Skin epidermis (tissue), 12 donors: Measurements from ENCODE around the gene LRRC74A.

Experiments
- H3K27ac ChIP-seq, 21 experiments: fragments of 200-600 bp; sonication (generic) in 11 of 21; one replicate each; pipeline ENCODE4 v1.5.0; 2020; ENCODE audit warnings: mild to moderate bottlenecking in 3 of 21, inconsistent platforms in 2 of 21, moderate library complexity in 2 of 21
- H3K4me3 ChIP-seq, 7 experiments: fragments of 200-600 bp; sonication (generic) in 2 of 7; one replicate each; pipeline ENCODE4 v1.5.0; 2020; ENCODE audit warnings: inconsistent platforms in 2 of 7, mild to moderate bottlenecking in 2 of 7, moderate library complexity in 1 of 7

LRRC74A gene

GRCh38 chr14:76836029-76836630 lies 9.9 kb downstream of the LRRC74A start:
- no peak overlapping the region for H3K4me3 ChIP-seq
- no peak overlapping the region for H3K27ac ChIP-seq

GRCh38 chr14:76837524-76837923 lies 11.3 kb downstream of the LRRC74A start:
- no peak overlapping the region for H3K27ac ChIP-seq
- H3K4me3 ChIP-seq: no peak overlapping the region

DNA sequence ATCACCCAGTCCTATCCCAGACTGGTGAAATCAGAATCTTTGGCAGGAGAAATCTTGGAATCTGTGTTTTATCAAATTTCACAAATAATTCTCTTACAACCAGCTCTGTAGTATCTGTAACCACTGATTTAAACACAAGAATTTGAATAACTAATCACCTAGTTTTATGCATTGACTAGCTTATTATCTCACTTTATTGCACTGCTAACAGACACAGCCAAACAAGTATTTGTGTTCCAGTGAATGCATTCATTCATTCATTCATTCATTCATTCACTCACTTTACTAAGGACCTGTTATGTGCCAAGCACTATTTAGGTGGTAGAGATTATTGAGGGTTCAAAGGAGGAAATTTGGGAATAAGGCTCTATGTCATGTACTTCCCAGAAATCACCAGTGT lies 16.2 kb downstream of the LRRC74A start:
- H3K27ac ChIP-seq: no peak overlapping the region
- no peak overlapping the region for H3K4me3 ChIP-seq

DNA sequence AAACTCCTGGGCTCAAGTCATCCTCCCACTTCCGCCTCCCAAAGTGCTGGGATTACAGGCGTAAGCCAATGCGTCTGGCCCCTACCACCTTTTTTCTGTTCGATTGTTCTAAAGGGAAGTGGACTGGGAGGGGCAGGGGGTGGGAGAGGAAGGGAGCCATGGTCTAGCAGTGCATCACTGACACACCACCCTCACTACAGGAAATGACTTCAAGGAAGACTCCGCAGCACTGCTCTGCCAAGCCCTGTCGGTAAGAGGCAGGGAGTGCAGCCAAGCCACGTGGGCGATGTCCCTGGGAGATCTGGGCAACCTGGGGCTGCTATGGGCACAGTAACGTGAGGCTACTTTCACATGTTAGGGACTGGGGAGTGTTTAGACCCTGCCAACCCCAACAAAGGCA lies 18.0 kb downstream of the LRRC74A start:
- peak overlapping the region in 4 of 21 experiments; percentile 11 to 63 (median 32) for H3K27ac ChIP-seq
- H3K4me3 ChIP-seq: no peak overlapping the region

- H3K4me3 ChIP-seq: no peak overlapping the region
- no peak overlapping the region for H3K27ac ChIP-seq
These were observed 20.3 kb downstream of the LRRC74A start for GRCh38 chr14:76846331-76847047.

DNA sequence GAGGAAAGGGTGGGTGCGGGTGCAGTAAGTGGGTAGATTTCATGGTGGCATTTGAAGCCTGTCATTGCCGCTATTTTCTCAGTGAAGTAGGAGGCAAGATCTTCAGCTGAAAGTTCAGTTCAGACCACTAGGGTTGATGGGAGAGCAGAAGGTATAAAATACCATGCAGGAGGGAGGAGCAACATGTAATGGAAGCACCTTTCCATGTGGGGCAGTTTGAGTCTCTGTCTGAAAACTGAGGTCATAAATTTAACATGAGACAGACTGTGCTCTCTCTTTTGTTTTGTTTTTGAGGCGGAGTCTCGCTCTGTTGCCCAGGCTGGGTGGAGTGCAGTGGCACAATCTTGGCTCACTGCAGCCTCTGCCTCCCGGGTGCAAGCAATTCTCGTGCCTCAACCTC lies 22.7 kb downstream of the LRRC74A start:
- no peak overlapping the region for H3K27ac ChIP-seq
- H3K4me3 ChIP-seq: no peak overlapping the region

DNA sequence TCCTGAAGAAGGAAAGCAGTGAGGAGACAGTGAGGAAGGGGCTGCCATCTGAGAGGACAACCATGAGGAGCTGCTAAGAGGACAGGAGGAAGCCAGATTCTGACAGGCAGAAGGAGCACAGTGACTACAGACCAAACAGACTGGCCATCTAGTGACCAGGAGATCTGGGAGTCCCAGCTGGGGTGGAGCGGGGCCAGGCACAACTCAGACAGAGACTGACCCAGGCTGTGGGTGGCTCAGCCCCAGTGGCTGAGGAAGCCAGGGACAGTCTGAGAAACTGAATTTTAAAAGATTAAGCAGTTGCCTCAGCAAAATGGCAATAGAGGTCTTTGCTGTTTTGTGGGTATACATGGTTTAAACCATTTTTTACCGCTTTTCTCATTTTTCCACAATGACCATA lies 28.9 kb downstream of the LRRC74A start:
- no peak overlapping the region for H3K4me3 ChIP-seq
- H3K27ac ChIP-seq: no peak overlapping the region

GRCh38 chr14:76856769-76857168 lies 30.6 kb downstream of the LRRC74A start:
- Histone ChIP-seq H3K27ac (no peak overlapping the region), H3K4me3 (no peak overlapping the region)

DNA sequence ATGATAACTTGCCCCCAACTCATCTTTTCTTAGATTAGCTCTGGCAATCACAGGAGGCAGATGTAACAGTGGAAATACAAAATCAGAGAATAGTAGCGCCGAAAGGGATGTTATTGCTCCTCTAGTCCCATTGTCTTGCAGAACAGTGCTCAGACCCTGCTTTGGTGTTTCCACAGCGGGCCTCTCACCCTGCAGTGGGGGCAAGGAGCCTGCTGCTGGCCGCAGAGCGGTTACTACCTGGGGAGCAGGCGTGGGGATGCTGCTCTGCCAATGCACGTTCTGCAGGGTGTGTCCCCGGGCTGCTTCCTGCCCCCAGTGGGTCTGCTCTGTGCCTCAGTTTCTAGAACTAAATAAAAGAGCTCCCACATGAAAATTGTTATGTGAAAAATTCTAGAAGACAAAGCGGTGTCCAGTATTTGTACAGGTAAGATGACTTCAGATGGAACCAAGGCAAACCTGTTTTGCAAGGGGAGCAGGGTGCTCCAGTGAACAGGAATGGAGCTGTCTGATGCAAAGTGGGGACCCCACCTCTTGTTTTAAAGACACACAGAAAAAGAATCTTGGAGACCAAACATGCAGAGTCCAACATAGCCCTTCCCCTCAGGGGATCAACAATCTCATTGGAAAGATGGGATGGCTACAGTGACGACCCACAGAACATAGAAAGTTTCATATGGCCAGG lies 35.5 kb downstream of the LRRC74A start:
- H3K27ac ChIP-seq: no peak overlapping the region
- H3K4me3 ChIP-seq: no peak overlapping the region

DNA sequence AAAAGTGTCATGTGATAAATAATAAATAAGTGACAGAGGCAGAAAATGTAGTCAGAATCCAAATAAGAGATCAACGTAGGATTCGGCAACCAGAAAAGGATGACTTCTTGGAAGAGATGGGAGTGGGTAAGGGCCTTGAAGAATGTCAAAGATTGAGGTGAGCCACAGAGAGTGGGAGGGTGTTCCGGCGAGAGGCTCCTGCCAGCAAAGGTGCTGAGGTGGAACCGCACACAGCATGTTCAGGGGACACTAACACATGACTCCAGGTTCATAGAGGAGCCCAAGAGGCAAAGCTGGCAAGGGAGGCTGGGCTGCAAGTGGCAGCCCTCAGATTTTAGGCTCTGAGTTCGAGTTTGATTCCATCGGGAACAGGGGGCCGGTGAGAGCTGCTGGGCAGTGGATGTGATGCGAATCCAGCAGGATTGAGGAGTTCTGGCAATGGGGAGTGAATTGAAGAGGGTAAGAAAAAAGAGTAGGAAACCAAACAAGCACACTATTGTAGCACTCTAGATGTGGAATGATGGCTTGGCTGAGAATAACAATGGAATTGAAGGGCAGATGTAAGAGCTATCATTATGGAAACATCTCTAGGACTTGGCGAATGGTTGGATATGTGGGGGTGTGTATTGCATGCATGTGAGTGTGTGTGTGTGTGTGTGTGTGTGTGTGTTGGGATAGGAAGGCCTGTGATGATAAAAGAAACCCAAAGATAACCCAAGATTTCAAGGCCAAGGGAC lies 36.5 kb downstream of the LRRC74A start:
- no peak overlapping the region for H3K27ac ChIP-seq
- H3K4me3 ChIP-seq: no peak overlapping the region

- peak overlapping the region in 8 of 21 experiments; percentile 18 to 74 (median 50) for H3K27ac ChIP-seq
- H3K4me3 ChIP-seq: no peak overlapping the region
These were observed 37.7 kb downstream of the LRRC74A start for GRCh38 chr14:76863724-76864407.

DNA sequence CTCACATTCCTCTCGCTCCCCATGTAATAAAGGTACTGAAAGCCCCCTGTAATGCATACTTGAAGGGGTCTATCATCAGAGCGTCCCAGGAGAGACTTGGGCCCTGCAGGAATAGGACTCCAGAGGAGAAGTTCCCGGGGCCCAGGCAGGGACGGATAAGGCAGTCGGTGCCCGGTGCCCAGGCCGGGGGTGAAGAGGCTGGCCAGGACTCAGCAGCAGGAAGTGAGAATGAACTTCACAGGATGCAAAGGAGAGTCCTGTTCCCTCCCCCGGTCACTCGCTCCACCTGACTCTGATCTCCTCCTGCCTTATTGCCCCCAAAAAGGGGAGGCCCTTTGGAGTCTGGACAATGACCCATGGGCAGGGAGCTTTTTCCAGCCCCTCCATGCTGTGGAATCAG lies 40.2 kb downstream of the LRRC74A start:
- peak overlapping the region in 1 of 21 experiments; percentile 2 for H3K27ac ChIP-seq
- no peak overlapping the region for H3K4me3 ChIP-seq

GRCh38 chr14:76867516-76868453 lies 41.6 kb downstream of the LRRC74A start:
- Histone ChIP-seq H3K27ac (no peak overlapping the region), H3K4me3 (no peak overlapping the region)

DNA sequence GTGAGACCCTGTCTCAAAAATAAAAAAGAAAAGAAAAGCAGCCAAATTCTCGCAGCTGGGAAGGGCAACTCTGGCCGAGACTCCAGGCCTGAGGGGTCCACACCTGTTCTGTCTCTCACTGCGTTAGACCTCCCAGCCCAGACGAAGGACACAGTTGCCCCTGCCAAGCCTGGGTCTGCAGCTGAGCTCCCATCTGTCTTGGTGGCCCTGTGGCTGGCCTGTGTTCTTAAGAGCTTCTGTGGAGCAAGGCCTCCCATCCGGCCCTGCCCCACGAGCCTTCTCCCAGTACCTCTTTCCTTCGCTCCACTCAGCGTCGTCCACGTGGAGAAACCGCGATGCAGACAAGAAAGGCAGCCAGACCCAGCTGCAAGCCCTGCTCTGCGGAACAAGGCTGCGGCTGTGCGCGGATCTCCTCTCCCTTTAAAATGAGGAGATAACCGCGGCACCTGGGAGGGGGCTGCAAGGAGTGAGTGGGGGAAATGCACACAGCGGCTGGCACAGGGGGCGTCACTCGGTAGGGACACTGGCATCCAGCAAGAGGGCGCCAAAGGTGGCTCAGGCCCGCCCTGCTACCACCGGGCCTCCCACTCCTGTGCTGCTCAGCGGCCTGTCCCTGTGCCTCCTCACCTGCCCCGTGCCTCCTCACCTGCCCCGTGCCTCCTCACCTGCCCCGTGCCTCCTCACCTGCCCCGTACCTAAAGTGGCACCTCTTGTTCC lies 42.4 kb downstream of the LRRC74A start:
- Histone ChIP-seq H3K4me3 (no peak overlapping the region), H3K27ac (no peak overlapping the region)

DNA sequence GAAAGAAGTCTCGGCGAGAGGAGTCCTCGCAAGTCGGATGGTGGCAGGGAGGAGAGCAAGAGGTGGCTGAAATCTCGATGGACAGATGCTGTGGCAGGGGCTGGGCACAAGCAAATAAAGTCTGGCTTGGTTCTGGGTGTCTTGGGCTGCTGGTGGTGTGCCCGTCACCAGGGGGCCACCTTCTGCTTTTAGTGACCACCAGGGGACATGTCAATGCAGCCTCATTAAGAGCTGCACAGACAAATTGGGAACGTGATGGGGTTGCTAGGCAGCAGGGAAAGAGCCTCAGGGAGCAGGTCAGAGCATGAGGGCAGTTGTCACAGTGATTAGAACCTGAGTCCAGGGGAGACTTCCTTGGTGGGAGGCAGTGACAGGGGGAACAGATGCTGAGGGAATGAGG lies 44.0 kb downstream of the LRRC74A start:
- Histone ChIP-seq H3K27ac (no peak overlapping the region), H3K4me3 (no peak overlapping the region)

GRCh38 chr14:76872796-76873432 lies 46.7 kb downstream of the LRRC74A start:
- Histone ChIP-seq H3K4me3 (no peak overlapping the region), H3K27ac (no peak overlapping the region)

DNA sequence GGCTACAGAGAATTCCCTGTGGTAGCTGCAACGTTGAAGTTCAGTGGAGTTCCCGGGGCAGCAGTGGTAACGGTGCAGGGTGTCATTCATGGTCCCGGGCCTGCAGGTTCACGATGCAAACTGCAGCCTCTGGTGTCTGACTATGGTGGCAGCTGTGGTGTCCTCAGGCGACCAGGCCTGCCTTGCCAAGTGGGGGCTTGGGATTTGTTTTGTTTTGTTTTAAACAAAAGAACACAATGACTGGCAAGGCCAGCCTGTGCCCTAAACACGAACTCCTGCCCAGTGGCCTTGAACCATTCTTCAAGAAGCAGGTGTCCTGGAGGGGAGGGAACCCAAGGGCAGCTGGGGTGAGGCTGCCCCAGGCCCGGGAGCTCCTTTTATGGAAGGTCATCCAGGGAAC lies 48.5 kb downstream of the LRRC74A start:
- Histone ChIP-seq H3K4me3 (no peak overlapping the region), H3K27ac (no peak overlapping the region)

- H3K27ac ChIP-seq: no peak overlapping the region
These were observed 49.9 kb downstream of the LRRC74A start for GRCh38 chr14:76876076-76876475.

More at GRCh38 chr14:76876076-76876475, 49.9 kb downstream of the LRRC74A start:
- no peak overlapping the region for H3K4me3 ChIP-seq
